Mammary epithelial cell (primary cell): Measurements from ENCODE around the gene EPHA6.

Source experiments
- CTCF ChIP-seq, 2 donors: IDR thresholded peaks in 1 of 2; conservative IDR thresholded peaks in 1 of 2; 2 replicates each; pipeline ENCODE4 v1.5.1; 2011 to 2012; ENCODE audit warnings: inconsistent platforms in 2 of 2, low read length in 2 of 2, mild to moderate bottlenecking in 2 of 2, control low read depth in 1 of 2, low read depth in 1 of 2; ENCODE audit not compliant: insufficient read depth in 1 of 2; ENCODE audit errors: extremely low read depth in 1 of 2
- EZH2 ChIP-seq: IDR thresholded peaks from 2 replicates; pipeline ENCODE4 v1.6.1; 2012; ENCODE audit warnings: low read length, inconsistent platforms, borderline replicate concordance

GRCh38 chr3:97389936-97390335 is 575.5 kb downstream of the EPHA6 start:
- TF ChIP-seq CTCF (conservative IDR thresholded peaks at IDR 0.05 in 1 of 2, IDR thresholded peaks at IDR 0.05 in 1 of 2; ENCODE audit: extremely low read depth in 1 of 2, insufficient read depth in 1 of 2, low read depth in 1 of 2, low read length in 2 of 2) = no peak
- TF ChIP-seq EZH2 = no peak
